HG03045 (cell line): ENCODE measurements around the gene SAP25.

Experiments used
- ATAC-seq: cut with Tn5 transposase; IDR thresholded peaks from one replicate; pipeline ENCODE4 v1.9.1; 2021; ENCODE audit warnings: mild to moderate bottlenecking, moderate library complexity; ENCODE audit not compliant: unreplicated experiment

The SAP25 gene

GRCh38 chr7:100573691-100574361 lies at the start of gene SAP25:
TSS of gene SAP25 (minus strand) at chr7:100573900. CDS start at chr7:100573742, 158 bp downstream.
- no peak for ATAC-seq

DNA sequence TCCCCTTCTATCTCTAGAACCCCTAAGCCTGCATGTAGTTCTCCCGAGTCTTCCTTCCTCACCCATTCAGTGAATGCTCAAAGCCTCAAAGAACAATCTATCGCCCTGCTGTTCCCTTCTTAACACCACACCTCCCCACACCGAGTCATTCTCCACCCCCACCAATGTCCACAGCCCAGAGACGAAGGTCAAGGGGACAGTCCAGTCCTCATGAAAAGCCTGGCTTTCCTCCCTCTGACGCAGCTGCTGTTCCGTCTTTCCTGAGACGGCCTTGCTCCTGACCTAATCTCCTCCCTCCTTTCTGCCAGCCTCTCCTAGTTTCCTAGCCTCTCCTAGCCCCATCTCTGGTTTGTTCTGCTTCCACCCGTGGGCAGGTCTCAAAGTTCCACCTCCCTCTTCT lies 47.9 kb upstream of the SAP25 start:
- no peak for ATAC-seq

DNA sequence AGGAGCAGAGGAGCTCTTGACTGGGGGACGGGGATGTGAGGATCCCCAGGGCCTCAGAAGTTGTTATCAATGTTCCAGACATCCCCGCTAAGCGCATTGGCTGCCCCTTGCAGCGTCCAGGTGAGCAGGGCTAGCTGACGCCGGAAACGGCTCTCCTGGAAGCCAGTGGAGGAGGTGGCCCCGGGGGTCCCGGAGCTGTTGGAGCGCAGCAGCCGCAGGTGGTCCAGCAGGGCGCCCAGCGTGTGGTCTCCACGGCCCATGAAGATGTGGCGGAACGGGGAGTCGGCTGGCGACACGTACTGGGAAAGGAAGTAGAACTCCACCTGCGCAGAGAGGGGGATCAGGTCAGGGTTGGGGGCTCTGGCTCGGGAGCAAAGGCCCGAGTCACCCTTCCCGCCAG lies 47.1 kb upstream of the SAP25 start:
- no peak for ATAC-seq

DNA sequence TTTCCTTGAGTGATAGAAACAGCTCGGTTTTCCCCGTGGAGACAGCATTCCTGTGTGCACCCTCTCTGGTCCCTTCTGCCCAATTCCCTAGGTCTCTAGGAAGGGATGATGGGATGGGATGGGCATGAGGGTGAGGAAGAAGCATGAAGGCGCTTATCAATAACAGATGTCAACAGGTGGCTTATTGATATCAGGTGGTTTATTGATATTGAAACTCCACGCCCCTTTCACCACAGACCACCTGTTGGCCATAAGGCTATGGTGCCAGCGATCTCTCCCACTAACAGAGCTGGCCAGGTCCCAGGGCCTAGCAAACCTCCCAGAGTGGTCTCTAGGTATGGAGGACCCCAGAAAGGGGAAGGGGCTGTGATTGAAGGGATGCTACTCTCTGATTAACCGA lies 46.5 kb upstream of the SAP25 start:
- no peak for ATAC-seq

DNA sequence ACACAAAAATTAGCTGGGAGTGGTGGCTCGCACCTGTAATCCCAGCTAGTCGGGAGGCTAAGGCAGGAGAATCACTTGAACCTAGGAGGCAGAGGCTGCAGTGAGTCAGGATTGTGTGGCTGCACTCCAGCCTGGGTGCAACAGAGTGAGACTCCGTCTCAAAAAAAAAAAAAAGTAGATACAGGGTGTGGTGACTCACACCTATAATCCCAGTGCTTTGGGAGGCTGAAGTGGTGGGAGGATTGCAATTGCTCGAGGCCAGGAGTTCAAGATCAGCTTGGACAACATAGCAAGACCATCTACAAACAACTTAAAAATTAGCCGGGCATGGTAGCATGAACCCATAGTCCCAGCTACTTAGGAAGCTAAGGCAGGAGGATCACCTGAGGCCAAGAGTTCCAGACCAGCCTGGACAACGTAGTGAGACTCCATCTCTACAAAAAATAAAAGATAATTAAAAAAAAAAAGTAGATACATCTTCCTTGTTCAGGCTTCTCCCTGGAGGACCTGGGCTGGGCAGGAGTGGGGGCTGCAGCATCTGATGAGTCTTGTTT lies 40.7 kb upstream of the SAP25 start:
- no peak for ATAC-seq

GRCh38 chr7:100613412-100614175 lies 39.9 kb upstream of the SAP25 start:
- no peak for ATAC-seq

DNA sequence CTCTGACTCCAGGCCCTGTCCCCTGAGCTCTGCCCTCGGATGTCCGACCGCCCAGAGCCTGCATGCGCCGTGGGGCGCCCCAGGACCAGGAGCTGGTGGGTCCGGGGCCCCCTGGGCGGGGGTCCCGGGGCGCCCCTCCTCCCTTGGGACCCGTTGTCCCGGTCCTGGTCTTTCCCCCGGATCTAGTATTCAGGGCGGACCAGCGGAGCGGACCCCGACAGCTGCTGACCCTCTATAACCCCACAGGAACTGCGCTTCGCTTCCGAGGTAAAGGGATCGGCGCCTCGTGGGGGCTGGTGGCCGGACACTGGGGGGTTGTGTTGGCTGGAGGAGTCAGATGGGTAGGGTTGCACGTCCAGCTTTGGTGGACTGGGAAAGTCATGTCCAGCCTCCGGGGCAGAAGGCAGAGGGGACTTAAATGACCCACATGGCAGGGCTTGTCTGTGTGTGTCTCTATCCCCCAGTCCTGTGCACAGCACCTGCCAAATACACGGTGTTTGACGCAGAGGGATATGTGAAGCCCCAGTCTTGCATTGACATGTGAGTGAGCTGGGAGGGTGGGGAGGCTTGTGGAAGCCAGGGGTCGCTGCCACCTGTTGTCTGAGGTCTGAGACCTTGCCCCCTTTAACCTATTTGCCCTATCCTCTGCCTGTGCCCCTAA lies 39.2 kb upstream of the SAP25 start:
- ATAC-seq = peak; percentile 2

- ATAC-seq = peak; percentile 89
Observed at GRCh38 chr7:100611983-100612729, 38.5 kb upstream of the SAP25 start, which contains the start of gene MOSPD3. TSS of gene MOSPD3 (plus strand) at chr7:100612540. CDS start at chr7:100612792, 252 bp downstream.

DNA sequence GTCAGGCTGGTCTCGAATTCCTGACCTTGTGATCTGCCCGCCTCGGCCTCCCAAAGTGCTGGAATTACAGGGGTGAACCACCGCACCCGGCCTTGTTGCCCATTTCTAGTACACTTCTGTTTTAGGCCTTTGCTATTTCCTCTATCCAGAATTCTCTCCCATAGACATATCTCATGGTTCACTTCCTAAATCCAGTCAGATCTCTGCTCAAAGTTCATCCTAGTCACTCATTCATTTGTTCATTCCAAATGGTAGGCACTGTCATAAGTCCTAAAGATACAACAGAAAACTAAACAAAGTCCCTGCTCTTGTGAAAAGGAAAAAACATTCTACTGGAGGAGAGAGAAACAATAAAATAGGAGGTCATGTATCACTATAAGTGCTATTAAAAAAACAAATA lies 36.3 kb upstream of the SAP25 start:
- no peak for ATAC-seq

GRCh38 chr7:100607111-100607510 lies 33.4 kb upstream of the SAP25 start:
- no peak for ATAC-seq

DNA sequence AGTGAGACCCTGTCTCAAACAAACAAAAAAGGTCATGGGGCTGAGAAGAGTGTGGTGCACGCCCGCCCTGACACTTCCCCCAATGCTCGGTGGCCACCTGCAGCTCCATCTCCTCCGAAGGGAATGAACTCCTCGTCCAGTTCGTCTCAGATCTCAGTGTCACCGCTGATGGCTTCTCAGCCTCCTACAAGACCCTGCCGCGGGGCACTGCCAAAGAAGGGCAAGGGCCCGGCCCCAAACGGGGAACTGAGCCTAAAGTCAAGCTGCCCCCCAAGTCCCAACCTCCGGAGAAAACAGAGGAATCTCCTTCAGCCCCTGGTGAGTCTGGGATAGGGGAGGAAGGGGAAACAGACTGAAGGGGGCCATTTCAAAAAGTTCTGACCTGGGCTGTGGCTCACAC lies 32.6 kb upstream of the SAP25 start:
- ATAC-seq = no peak

DNA sequence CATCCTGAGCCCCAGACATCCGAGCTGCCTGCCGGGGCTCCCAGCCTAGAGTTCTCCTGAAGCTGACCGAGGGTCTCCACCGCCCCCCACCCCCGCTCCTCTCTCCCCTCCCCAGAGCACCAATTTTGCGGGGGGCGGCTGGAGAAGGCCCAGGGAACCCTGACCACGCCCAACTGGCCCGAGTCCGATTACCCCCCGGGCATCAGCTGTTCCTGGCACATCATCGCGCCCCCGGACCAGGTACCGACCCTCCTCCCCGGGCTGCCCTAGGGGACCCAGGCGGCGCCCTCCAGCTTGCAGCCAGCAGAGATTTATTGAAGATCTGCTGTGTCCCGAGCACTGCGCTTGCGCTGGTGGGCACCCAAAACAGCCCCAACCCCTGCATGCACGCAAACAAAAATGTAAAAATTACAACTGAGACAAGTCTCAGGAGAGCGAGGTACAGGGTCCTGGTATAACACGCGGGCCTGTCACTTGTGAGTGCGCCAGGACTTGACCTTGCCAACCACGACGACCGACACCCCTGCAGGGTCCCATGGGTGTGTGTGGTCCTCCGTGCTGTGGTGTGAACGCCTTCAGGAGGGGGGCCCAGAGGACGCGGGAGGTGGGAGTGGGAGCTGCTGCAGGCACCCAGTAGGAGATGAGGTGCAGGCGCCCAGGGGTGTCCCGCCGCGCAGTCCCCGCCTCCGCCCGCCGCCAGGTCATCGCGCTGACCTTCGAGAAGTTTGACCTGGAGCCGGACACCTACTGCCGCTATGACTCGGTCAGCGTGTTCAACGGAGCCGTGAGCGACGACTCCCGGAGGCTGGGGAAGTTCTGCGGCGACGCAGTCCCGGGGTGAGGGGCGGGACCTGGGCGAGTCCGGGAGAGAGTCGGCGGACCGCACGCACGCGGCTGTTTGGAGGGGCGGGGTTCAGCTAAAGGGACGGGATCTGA lies 31.5 kb upstream of the SAP25 start:
- no peak for ATAC-seq

GRCh38 chr7:100604028-100604975 lies 30.6 kb upstream of the SAP25 start:
- ATAC-seq = peak; percentile 57

- ATAC-seq = peak; percentile 4
Observed at GRCh38 chr7:100603726-100604027, 30.0 kb upstream of the SAP25 start.

DNA sequence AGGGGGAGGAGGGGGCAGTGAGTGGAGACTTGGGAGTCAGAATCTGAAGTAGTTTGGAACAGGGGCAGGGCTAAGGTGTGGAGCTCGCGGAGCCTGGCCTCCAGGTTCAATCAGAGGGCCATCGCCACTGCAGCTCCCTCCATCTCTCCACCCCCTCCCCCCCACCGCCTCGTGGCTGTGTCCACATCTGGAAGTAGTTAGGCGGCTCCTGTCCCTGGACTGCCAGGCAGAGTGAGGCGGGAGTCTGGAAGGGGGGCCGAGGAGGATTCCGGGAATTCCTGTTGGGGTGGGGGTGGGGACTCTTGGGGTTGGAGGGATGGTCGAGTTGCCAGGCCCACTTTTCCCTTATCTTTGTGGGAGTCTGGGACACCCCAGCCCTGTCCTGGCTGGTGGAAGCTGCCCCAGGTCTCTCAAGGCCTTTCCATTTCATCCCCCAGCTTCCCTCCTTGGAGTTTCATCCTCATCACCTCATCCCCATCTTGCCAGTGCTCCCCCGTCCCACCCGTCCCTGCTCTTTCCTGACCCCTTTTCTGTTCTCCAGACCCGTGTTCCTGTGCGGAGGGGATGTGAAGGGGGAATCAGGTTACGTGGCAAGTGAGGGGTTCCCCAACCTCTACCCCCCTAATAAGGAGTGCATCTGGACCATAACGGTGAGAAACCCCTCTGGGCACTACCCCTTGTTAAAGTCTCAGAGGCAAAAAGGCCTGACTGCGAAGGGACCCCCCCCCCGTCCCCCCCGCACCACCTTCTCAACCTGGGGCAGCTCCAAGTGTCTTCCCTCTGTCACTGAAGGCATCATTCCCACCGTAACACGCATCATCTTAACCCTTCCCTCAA lies 29.4 kb upstream of the SAP25 start:
- no peak for ATAC-seq

GRCh38 chr7:100600730-100601038 lies 27.0 kb upstream of the SAP25 start:
- ATAC-seq = no peak

DNA sequence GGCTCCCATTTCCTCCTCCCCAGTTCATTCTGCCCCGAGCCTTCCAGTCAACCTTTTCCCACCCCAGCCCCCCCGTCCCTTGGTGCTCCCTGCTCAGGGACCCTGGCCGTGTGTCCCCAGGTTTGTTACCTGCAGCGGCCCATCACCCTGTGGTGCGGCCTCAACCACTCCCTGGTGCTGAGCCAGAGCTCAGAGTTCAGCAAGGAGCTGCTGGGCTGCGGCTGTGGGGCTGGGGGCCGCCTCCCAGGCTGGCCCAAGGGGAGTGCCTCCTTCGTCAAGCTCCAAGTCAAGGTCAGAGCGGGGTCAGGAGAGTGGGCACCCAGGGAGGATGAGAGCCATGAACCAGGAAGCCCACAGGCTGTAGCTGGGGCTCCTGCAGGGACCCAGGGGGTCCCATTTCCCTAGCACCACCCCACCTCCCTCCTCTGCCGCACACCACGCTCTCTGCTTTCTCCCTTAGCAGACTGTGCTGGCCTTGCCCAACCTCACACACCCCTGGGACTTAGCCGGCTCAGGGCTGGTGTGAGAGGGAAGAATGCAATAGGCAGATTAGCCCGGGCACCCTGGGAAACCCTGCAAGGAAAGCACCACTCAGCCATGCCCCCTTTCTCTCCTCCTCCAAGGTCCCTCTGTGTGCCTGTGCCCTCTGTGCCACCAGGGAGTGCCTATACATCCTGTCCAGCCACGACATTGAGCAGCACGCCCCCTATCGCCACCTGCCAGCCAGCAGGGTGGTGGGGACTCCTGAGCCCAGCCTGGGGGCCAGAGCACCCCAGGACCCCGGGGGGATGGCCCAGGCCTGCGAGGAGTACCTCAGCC lies 26.4 kb upstream of the SAP25 start:
- no peak for ATAC-seq
